ENCODE data around the gene CCDC24. TPM values are rescaled to one million over a fixed set of nuclear protein-coding genes. Genes with fewer than 3 reads are reported as not detected.

CCDC24 gene
- polyA plus RNA-seq, 2 of the 4 experiments (the other 2 are of a cell fraction): 2.0 to 10.2 TPM

DNA sequence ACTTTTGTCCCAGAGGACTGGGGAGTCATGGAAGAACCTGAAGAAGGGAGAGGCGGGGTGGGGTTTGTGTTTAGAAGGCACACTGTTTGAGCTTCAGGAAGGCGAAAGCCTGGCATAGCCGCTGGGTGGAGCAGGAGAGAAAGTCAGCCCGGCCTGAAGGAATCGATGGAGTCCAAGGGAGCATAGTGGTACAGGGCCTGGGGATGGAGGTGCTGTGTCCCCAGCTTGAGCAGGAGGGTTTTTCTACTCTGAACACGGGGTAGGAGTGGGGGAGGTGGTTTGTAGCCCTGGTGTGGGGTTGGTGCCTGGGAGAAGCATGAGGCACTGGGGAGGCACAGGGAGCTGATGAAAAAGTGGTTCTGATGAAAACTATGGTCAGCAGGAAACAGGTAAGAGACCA lies 4.7 kb upstream of the CCDC24 start:
- ChIA-PET POLR2A (no interaction called here), CTCF (interaction anchor here (0.7 to 3.1 kb wide), 6 partner anchors 19 to 625 kb away, joined by 3 to 18 read pairs (median 6); no protein-coding TSS in a partner anchor)
- peaks cover 32% of the 10 kb centered on the region for H3K4me1 ChIP-seq
- ATAC-seq (0 out of 6 replicates have a peak, but pooled peaks of 1 of the 2 experiments have one; percentile 5), FAIRE-seq (no peak), DNase-seq (ENCODE audit: low read depth in 1 of 2, low spot score in 1 of 2) (no peak)
- no peak overlapping the region for H3K4me2 ChIP-seq
- H3K27ac ChIP-seq: no peak overlapping the region
- H3K4me3 ChIP-seq: no peak overlapping the region
- H3K9me3 ChIP-seq: no peaks in the 10 kb centered on the region
- WGBS (ENCODE audit: missing lambda C conversion rate): 67% methylated on average over 6 of the region's 6 CpGs
- TF ChIP-seq HOXA7 (CRISPR knock-in tag; IDR thresholded peaks at IDR 0.05): no peak
- TF ChIP-seq, protein P1, sequence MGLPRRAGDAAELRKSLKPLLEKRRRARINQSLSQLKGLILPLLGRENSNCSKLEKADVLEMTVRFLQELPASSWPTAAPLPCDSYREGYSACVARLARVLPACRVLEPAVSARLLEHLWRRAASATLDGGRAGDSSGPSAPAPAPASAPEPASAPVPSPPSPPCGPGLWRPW (IDR thresholded peaks at IDR 0.05): no peak
- no peak for TF ChIP-seq BHLHE40 (IDR thresholded peaks at IDR 0.05; ENCODE audit: low read depth, low read length)
- no peak for TF ChIP-seq CBX2 (IDR thresholded peaks at IDR 0.05; ENCODE audit: borderline replicate concordance, low read depth)
- TF ChIP-seq FOSB (CRISPR knock-in tag; IDR thresholded peaks at IDR 0.05): no peak

DNA sequence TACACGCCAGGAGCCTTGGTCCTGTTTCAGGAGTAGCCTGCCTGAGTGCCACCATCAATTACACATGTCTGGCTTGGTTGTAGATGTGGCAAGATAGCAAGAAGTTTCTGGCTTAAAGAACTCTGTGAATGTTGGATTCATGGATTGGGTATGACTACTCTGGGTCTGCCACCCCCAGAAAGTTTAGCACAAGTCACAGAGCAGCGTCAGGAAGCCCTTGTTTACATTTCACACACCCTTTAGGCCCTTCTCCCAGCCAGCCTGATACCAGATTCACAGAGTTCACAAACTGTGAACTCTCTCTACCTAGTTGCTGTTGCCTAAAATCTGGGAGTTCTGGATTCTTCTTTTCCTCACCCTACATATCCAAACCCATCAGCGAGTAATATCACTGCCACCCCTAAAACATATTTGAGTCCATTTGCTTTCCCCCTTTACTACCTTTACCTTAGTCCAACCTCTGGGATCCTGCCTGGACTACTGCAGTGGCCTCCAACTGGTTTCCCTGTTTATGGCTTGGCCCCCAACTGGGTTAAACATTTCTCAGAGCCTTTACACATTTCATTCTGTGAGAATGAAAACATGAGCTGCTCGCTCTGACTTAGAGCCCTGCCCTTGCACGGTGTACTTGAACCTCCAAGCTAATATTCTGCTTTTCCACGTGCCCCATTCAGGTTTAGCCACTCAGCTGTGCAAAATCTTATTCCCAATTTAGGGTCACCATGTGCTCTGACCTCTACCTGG lies 4.1 kb upstream of the CCDC24 start:
- TF ChIP-seq, protein P1 (IDR thresholded peaks at IDR 0.05): no peak
- no peak for TF ChIP-seq RNF2 (IDR thresholded peaks at IDR 0.05; ENCODE audit: borderline replicate concordance, low read depth)
- no peak for TF ChIP-seq JUNB (IDR thresholded peaks at IDR 0.05)
- TF ChIP-seq HOXB5 (CRISPR knock-in tag; IDR thresholded peaks at IDR 0.05): no peak
- TF ChIP-seq, protein P2, sequence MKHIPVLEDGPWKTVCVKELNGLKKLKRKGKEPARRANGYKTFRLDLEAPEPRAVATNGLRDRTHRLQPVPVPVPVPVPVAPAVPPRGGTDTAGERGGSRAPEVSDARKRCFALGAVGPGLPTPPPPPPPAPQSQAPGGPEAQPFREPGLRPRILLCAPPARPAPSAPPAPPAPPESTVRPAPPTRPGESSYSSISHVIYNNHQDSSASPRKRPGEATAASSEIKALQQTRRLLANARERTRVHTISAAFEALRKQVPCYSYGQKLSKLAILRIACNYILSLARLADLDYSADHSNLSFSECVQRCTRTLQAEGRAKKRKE (CRISPR knock-in tag; IDR thresholded peaks at IDR 0.05; ENCODE audit: low read depth): no peak
- TF ChIP-seq ZSCAN20 (CRISPR knock-in tag; IDR thresholded peaks at IDR 0.05): no peak
- no peak for TF ChIP-seq ESRRA (IDR thresholded peaks at IDR 0.05; ENCODE audit: borderline replicate concordance, low read length)
- no peak for TF ChIP-seq HOXA7 (CRISPR knock-in tag; IDR thresholded peaks at IDR 0.05)
- no peak for TF ChIP-seq MAZ (IDR thresholded peaks at IDR 0.05; ENCODE audit: borderline replicate concordance, low read depth, low read length)
- TF ChIP-seq, protein P3, sequence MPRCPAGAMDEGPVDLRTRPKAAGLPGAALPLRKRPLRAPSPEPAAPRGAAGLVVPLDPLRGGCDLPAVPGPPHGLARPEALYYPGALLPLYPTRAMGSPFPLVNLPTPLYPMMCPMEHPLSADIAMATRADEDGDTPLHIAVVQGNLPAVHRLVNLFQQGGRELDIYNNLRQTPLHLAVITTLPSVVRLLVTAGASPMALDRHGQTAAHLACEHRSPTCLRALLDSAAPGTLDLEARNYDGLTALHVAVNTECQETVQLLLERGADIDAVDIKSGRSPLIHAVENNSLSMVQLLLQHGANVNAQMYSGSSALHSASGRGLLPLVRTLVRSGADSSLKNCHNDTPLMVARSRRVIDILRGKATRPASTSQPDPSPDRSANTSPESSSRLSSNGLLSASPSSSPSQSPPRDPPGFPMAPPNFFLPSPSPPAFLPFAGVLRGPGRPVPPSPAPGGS (IDR thresholded peaks at IDR 0.05): no peak
- TF ChIP-seq, protein P4, sequence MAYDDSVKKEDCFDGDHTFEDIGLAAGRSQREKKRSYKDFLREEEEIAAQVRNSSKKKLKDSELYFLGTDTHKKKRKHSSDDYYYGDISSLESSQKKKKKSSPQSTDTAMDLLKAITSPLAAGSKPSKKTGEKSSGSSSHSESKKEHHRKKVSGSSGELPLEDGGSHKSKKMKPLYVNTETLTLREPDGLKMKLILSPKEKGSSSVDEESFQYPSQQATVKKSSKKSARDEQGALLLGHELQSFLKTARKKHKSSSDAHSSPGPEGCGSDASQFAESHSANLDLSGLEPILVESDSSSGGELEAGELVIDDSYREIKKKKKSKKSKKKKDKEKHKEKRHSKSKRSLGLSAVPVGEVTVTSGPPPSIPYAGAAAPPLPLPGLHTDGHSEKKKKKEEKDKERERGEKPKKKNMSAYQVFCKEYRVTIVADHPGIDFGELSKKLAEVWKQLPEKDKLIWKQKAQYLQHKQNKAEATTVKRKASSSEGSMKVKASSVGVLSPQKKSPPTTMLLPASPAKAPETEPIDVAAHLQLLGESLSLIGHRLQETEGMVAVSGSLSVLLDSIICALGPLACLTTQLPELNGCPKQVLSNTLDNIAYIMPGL (CRISPR knock-in tag; IDR thresholded peaks at IDR 0.05; ENCODE audit: borderline replicate concordance): no peak
- TF ChIP-seq HEYL (CRISPR knock-in tag; IDR thresholded peaks at IDR 0.05): no peak
- TF ChIP-seq GATA3 (IDR thresholded peaks at IDR 0.05; ENCODE audit: borderline replicate concordance): no peak
- no peak overlapping the region for H3K4me2 ChIP-seq
- H3K27ac ChIP-seq: no peak overlapping the region
- 81% methylated on average over 6 of the region's 6 CpGs for WGBS (ENCODE audit: missing lambda C conversion rate)
- ATAC-seq: no peak
- no peak for DNase-seq (ENCODE audit: low read depth in 1 of 2, low spot score in 1 of 2)
- H3K9me3 ChIP-seq: no peaks in the 10 kb centered on the region
- no peak overlapping the region for H3K4me3 ChIP-seq
- ChIA-PET POLR2A (interaction anchor here (0.6 kb wide), 2 partner anchors 327 to 665 kb away, joined by 3 to 4 read pairs; no protein-coding TSS in a partner anchor), CTCF (interaction anchor here (0.7 to 3.1 kb wide), 7 partner anchors 18 to 624 kb away, joined by 3 to 18 read pairs (median 8); no protein-coding TSS in a partner anchor)
- peaks cover 35% of the 10 kb centered on the region for H3K4me1 ChIP-seq
- no peak for FAIRE-seq
